Left lung (tissue), 10 donors: ENCODE measurements around the gene GABRA4. TPM values are rescaled to one million over a fixed set of nuclear protein-coding genes. Genes with fewer than 3 reads are reported as not detected.

Source experiments
- ATAC-seq: fragments of 200-7000 bp; cut with Tn5 transposase; one replicate; pipeline ENCODE4 v1.9.1; 2020; ENCODE audit warnings: moderate library complexity
- DNase-seq, 4 donors: peaks; one replicate each; pipeline ENCODE4 v3.0.0-alpha.2; 2013 to 2020
- H3K27ac ChIP-seq, 2 donors: fragments of 200-600 bp; sonication (generic) in 1 of 2; one replicate each; pipeline versions ENCODE4 v1.5.0 to v1.8.0; 2020 to 2021
- H3K27me3 ChIP-seq, 2 donors: fragments of 200-600 bp; sonication (generic) in 1 of 2; one replicate each; pipeline versions ENCODE4 v1.5.0 to v1.8.0; 2020 to 2021
- H3K36me3 ChIP-seq, 2 donors: fragments of 200-600 bp; sonication (generic) in 1 of 2; one replicate each; pipeline versions ENCODE4 v1.5.0 to v1.8.0; 2020 to 2021
- H3K4me1 ChIP-seq, 2 donors: fragments of 200-600 bp; one replicate each; pipeline ENCODE4 v1.8.0; 2021
- H3K4me3 ChIP-seq, 2 donors: fragments of 200-600 bp; sonication (generic) in 1 of 2; one replicate each; pipeline versions ENCODE4 v1.5.0 to v1.8.0; 2020 to 2021; ENCODE audit warnings: mild to moderate bottlenecking in 1 of 2
- H3K9me3 ChIP-seq, 2 donors: fragments of 200-600 bp; sonication (generic) in 1 of 2; one replicate each; pipeline versions ENCODE4 v1.5.0 to v1.8.0; 2020 to 2021
- CTCF ChIP-seq, 2 donors: fragments of 200-600 bp; sonication (generic) in 1 of 2; IDR thresholded peaks; one replicate each; pipeline versions ENCODE4 v1.5.0 to v1.8.0; 2021; ENCODE audit warnings: antibody characterized with exemption in 2 of 2
- intact Hi-C, 2 donors: fragments of 100-400 bp; cut with DNase I; formaldehyde crosslinking; loops; one replicate each; pipeline versions ENCODE4 v1.11.2 to v1.14.2; 2022
- polyA plus RNA-seq, 6 donors: library from polyadenylated mRNA; unstranded; fragments of 120-200 nt; gene quantifications; one replicate each; pipeline ENCODE4 v1.2.1, GENCODE V29; 2013; ENCODE audit not compliant: insufficient read length in 6 of 6
- total RNA-seq, 2 donors: library from RNA; stranded (reverse); fragmentation: NEBNext Ultra II Directional; extraction: Animal tissue kit (Norgen Biotek cat#: 25700); gene quantifications; one replicate each; pipeline ENCODE4 v1.2.1, GENCODE V29; 2021
- donor health status: DM: no; HTN: yes; CAD: no.
- donor health status: DM: no; HTN: no; CAD: no.

GABRA4 gene
- total and polyA plus RNA-seq, 8 donors = 0.03 to 0.11 TPM; not detected in 6

- H3K27me3 ChIP-seq = no peaks in the 10 kb centered on the region
- no peaks in the 10 kb centered on the region for H3K4me1 ChIP-seq
- no peak for TF ChIP-seq CTCF (IDR thresholded peaks at IDR 0.05)
- DNase-seq (no peak), ATAC-seq (no peak)
- no peak overlapping the region for H3K27ac ChIP-seq
- no peaks in the 10 kb centered on the region for H3K9me3 ChIP-seq
- intact Hi-C loops = no loop called here
- H3K36me3 ChIP-seq = no peaks in the 10 kb centered on the region
- H3K4me3 ChIP-seq = no peak overlapping the region
Measured at GRCh38 chr4:47012676-47013075, 19.3 kb upstream of the GABRA4 start.

GRCh38 chr4:47010912-47011446 is 17.6 kb upstream of the GABRA4 start:
- intact Hi-C loops = no loop called here
- no peaks in the 10 kb centered on the region for H3K36me3 ChIP-seq
- H3K9me3 ChIP-seq = no peaks in the 10 kb centered on the region
- ATAC-seq (no peak), DNase-seq (no peak)
- no peak overlapping the region for H3K4me3 ChIP-seq
- no peaks in the 10 kb centered on the region for H3K4me1 ChIP-seq
- TF ChIP-seq CTCF (IDR thresholded peaks at IDR 0.05) = no peak
- H3K27me3 ChIP-seq = no peaks in the 10 kb centered on the region
- H3K27ac ChIP-seq = no peak overlapping the region

GRCh38 chr4:47010347-47010911 is 17.0 kb upstream of the GABRA4 start:
- Histone ChIP-seq H3K27ac (no peak overlapping the region), H3K36me3 (no peaks in the 10 kb centered on the region), H3K9me3 (no peaks in the 10 kb centered on the region), H3K4me1 (no peaks in the 10 kb centered on the region), H3K4me3 (no peak overlapping the region), H3K27me3 (no peaks in the 10 kb centered on the region)
- DNase-seq (no peak), ATAC-seq (no peak)
- intact Hi-C loops = no loop called here
- no peak for TF ChIP-seq CTCF (IDR thresholded peaks at IDR 0.05)

- Histone ChIP-seq H3K36me3 (no peaks in the 10 kb centered on the region), H3K27ac (no peak overlapping the region), H3K4me3 (no peak overlapping the region), H3K4me1 (no peaks in the 10 kb centered on the region), H3K9me3 (no peaks in the 10 kb centered on the region), H3K27me3 (no peaks in the 10 kb centered on the region)
- ATAC-seq = no peak
- TF ChIP-seq CTCF (IDR thresholded peaks at IDR 0.05) = no peak
- intact Hi-C loops = no loop called here
- no peak for DNase-seq
Measured at GRCh38 chr4:47002580-47002979, 9.2 kb upstream of the GABRA4 start.

- intact Hi-C loops = no loop called here
Measured at GRCh38 chr4:47000406-47000805, 7.0 kb upstream of the GABRA4 start.

More at GRCh38 chr4:47000406-47000805, 7.0 kb upstream of the GABRA4 start:
- H3K4me3 ChIP-seq = no peak overlapping the region
- ATAC-seq = no peak
- no peaks in the 10 kb centered on the region for H3K4me1 ChIP-seq
- TF ChIP-seq CTCF (IDR thresholded peaks at IDR 0.05) = no peak
- no peaks in the 10 kb centered on the region for H3K36me3 ChIP-seq
- no peak for DNase-seq
- H3K27me3 ChIP-seq = peaks cover 3 to 15% of the 10 kb centered on the region in 2 donors
- no peak overlapping the region for H3K27ac ChIP-seq
- no peaks in the 10 kb centered on the region for H3K9me3 ChIP-seq
